ENCODE data around the gene JAG2.

The JAG2 gene

DNA sequence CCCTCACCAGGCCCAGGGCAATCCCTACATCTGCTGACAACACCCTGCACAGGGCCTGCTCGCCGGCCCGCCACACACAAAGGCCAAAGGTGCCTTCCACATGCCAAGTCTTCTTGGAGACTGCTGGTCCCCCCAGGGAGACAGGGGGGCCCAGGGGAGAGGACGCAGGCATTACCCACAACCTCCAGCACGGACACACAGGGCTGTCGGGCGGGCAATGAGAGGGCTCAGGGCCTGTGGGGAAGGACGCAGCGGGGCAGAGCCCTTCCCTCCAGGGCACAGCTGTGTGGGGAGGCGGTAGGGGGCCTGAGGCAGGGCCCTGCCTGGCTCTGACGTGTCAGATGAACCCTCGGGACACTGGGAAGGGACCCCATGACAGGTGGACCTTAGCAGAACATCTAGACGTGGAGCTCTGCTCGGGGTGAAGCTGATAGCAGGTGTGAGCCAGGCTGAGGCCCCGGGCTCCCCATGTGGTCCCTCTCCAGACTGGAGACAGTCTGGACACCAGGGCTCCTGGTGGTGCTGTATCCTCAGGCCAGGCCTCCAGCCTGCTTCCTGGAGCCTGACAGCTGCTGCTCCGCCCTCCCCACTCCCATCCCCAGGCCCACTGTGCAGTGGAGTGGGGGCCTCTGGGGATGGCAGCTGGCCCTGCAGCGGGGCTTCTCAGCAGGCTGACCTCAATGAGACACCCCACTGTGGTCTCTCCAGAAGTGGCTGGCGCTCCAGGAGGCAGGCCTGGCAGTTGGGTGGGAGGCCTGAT lies 44.1 kb upstream of the JAG2 start:
- no peak for DNase-seq (ENCODE audit: low read depth in 1 of 2, low spot score in 1 of 2)
- H3K27ac ChIP-seq (replicated peaks), result no peak overlapping the region
- no peaks in the 10 kb centered on the region for H3K27me3 ChIP-seq (ENCODE audit: insufficient read depth, poor library complexity, severe bottlenecking)
- H3K4me3 ChIP-seq (replicated peaks; ENCODE audit: insufficient read depth, low read length), result no peak overlapping the region
- TF ChIP-seq POLR2AphosphoS5 (IDR thresholded peaks at IDR 0.05; ENCODE audit: low read depth) (no peak), SPI1 (IDR thresholded peaks at IDR 0.05; ENCODE audit: borderline replicate concordance, low read depth) (no peak), GABPA (IDR thresholded peaks at IDR 0.05; ENCODE audit: low read depth) (no peak)
- TF ChIP-seq, protein P1, sequence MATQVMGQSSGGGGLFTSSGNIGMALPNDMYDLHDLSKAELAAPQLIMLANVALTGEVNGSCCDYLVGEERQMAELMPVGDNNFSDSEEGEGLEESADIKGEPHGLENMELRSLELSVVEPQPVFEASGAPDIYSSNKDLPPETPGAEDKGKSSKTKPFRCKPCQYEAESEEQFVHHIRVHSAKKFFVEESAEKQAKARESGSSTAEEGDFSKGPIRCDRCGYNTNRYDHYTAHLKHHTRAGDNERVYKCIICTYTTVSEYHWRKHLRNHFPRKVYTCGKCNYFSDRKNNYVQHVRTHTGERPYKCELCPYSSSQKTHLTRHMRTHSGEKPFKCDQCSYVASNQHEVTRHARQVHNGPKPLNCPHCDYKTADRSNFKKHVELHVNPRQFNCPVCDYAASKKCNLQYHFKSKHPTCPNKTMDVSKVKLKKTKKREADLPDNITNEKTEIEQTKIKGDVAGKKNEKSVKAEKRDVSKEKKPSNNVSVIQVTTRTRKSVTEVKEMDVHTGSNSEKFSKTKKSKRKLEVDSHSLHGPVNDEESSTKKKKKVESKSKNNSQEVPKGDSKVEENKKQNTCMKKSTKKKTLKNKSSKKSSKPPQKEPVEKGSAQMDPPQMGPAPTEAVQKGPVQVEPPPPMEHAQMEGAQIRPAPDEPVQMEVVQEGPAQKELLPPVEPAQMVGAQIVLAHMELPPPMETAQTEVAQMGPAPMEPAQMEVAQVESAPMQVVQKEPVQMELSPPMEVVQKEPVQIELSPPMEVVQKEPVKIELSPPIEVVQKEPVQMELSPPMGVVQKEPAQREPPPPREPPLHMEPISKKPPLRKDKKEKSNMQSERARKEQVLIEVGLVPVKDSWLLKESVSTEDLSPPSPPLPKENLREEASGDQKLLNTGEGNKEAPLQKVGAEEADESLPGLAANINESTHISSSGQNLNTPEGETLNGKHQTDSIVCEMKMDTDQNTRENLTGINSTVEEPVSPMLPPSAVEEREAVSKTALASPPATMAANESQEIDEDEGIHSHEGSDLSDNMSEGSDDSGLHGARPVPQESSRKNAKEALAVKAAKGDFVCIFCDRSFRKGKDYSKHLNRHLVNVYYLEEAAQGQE (IDR thresholded peaks at IDR 0.05; ENCODE audit: insufficient replicate concordance, low read depth), result no peak
- TF ChIP-seq, protein P2, sequence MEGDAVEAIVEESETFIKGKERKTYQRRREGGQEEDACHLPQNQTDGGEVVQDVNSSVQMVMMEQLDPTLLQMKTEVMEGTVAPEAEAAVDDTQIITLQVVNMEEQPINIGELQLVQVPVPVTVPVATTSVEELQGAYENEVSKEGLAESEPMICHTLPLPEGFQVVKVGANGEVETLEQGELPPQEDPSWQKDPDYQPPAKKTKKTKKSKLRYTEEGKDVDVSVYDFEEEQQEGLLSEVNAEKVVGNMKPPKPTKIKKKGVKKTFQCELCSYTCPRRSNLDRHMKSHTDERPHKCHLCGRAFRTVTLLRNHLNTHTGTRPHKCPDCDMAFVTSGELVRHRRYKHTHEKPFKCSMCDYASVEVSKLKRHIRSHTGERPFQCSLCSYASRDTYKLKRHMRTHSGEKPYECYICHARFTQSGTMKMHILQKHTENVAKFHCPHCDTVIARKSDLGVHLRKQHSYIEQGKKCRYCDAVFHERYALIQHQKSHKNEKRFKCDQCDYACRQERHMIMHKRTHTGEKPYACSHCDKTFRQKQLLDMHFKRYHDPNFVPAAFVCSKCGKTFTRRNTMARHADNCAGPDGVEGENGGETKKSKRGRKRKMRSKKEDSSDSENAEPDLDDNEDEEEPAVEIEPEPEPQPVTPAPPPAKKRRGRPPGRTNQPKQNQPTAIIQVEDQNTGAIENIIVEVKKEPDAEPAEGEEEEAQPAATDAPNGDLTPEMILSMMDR (IDR thresholded peaks at IDR 0.05; ENCODE audit: insufficient read depth, low read length), result no peak

DNA sequence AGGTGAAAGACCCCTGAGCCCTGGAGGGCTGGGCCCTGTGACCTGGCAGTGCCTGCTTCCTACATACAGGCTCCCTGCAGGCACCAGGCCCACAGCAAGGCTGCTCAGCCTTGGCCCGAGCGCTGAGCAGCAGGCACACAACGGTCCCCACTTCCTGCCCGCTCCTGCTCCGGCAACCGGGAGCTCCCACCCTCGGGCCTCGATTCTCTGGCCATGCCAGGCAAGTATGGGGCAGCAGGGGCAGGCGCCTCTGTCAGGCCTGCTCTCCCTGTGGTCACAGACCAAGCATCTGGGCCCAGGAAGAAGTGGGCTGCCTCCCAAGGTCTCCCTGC lies 43.1 kb upstream of the JAG2 start:
- H3K27ac ChIP-seq (replicated peaks), result no peak overlapping the region
- H3K4me3 ChIP-seq (replicated peaks; ENCODE audit: insufficient read depth, low read length), result no peak overlapping the region
- DNase-seq (ENCODE audit: low read depth in 1 of 2, low spot score in 1 of 2), result no peak
- H3K27me3 ChIP-seq (ENCODE audit: insufficient read depth, poor library complexity, severe bottlenecking), result no peaks in the 10 kb centered on the region
- TF ChIP-seq, protein P2 (IDR thresholded peaks at IDR 0.05; ENCODE audit: insufficient read depth, low read length), result no peak
- TF ChIP-seq, protein P1 (IDR thresholded peaks at IDR 0.05; ENCODE audit: insufficient replicate concordance, low read depth), result no peak
- TF ChIP-seq GABPA (IDR thresholded peaks at IDR 0.05; ENCODE audit: low read depth) (no peak), SPI1 (IDR thresholded peaks at IDR 0.05; ENCODE audit: borderline replicate concordance, low read depth) (no peak), POLR2AphosphoS5 (IDR thresholded peaks at IDR 0.05; ENCODE audit: low read depth) (no peak)

DNA sequence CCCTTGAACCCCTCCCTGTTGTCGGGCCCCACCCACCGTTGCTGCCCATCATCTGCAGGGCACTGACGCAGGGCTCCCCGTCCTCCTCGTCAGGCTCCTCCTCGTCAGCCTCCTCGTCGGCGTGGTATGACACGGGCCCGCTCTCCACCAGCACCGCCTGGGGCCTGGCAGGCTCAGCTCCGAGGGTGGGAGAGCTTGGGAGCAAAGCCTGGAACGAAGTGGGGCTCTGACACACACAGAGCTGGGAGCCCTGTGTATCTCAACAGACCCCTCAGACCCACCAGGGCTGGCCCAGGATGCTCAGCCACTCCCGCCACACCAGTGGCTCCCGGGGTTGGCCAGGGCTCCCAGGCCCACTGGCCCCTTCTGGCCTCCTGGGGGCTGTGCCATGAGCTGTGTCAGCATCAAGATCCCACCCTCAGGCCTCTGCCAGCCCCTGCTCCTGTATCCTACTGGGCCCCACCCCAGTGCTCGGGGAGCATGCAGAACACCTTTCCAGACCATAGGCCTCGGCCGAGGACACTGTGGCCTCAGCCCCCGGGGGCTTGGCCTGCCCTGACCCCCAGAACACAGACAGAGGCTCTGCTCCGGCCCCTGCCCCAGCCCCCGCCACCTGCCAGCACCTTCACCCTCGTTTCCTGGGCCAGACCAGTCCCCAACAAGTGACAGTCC lies 42.6 kb upstream of the JAG2 start:
- Histone ChIP-seq H3K27me3 (ENCODE audit: insufficient read depth, poor library complexity, severe bottlenecking) (no peaks in the 10 kb centered on the region), H3K27ac (replicated peaks) (no peak overlapping the region), H3K4me3 (replicated peaks; ENCODE audit: insufficient read depth, low read length) (no peak overlapping the region)
- no peak for DNase-seq (ENCODE audit: low read depth in 1 of 2, low spot score in 1 of 2)
- TF ChIP-seq, protein P2 (IDR thresholded peaks at IDR 0.05; ENCODE audit: insufficient read depth, low read length), result no peak
- no peak for TF ChIP-seq SPI1 (IDR thresholded peaks at IDR 0.05; ENCODE audit: borderline replicate concordance, low read depth)
- no peak for TF ChIP-seq POLR2AphosphoS5 (IDR thresholded peaks at IDR 0.05; ENCODE audit: low read depth)
- TF ChIP-seq, protein P1 (IDR thresholded peaks at IDR 0.05; ENCODE audit: insufficient replicate concordance, low read depth), result no peak
- TF ChIP-seq GABPA (IDR thresholded peaks at IDR 0.05; ENCODE audit: low read depth), result no peak

Data from HL-60 (cell line).